ENCODE results near the gene ANLN.

Gene ANLN

DNA sequence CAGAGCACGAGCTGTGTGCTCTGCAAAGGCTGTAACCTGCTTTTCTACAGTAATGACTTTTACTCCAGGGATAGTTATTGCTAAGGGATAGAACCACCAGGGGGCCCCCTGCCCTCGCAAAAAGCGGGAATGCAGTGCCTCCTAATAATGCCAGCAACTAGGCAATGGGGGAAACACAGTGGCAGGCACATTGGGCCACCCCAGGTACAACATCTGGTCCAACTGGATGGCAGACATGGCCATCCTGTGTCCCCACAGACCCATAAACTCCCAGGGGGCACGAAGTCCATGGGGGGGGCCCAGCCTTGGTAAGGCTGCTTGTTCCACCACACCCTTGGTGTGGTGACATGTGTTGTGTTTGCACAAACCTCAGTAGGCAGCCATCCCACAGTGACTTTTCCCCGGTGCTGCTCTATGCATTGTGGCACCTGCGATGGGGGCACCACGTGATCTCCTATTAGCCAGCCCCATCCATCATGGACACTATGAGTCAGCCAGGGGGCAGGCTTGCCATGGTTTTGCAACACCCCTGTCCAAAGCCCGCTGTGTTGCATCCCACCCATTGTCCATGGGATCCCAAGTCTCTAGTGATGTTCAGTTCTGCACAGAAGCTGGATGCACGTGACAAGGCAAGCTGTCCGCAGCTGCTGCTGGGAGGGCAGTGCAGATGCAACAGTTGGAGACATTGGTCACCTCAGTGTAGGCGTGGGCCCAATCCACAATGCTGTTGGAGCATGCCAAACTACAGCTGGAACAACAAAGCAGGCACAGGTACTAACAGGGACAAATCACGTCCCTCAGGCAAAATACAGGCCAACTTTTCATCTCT is 84.0 kb downstream of the ANLN start:
- TF ChIP-seq POLR2AphosphoS5 (IDR thresholded peaks at IDR 0.05; ENCODE audit: low read depth, low read length) (no peak), TAF1 (IDR thresholded peaks at IDR 0.05; ENCODE audit: borderline replicate concordance, insufficient read depth, low read length) (no peak), FOXP2 (optimal IDR thresholded peaks at IDR 0.05; ENCODE audit: borderline replicate concordance, extremely low read depth, extremely low read length, insufficient read depth) (no peak), SIN3A (IDR thresholded peaks at IDR 0.05; ENCODE audit: borderline replicate concordance, insufficient read depth, low read length) (no peak)
- TF ChIP-seq, protein P1, sequence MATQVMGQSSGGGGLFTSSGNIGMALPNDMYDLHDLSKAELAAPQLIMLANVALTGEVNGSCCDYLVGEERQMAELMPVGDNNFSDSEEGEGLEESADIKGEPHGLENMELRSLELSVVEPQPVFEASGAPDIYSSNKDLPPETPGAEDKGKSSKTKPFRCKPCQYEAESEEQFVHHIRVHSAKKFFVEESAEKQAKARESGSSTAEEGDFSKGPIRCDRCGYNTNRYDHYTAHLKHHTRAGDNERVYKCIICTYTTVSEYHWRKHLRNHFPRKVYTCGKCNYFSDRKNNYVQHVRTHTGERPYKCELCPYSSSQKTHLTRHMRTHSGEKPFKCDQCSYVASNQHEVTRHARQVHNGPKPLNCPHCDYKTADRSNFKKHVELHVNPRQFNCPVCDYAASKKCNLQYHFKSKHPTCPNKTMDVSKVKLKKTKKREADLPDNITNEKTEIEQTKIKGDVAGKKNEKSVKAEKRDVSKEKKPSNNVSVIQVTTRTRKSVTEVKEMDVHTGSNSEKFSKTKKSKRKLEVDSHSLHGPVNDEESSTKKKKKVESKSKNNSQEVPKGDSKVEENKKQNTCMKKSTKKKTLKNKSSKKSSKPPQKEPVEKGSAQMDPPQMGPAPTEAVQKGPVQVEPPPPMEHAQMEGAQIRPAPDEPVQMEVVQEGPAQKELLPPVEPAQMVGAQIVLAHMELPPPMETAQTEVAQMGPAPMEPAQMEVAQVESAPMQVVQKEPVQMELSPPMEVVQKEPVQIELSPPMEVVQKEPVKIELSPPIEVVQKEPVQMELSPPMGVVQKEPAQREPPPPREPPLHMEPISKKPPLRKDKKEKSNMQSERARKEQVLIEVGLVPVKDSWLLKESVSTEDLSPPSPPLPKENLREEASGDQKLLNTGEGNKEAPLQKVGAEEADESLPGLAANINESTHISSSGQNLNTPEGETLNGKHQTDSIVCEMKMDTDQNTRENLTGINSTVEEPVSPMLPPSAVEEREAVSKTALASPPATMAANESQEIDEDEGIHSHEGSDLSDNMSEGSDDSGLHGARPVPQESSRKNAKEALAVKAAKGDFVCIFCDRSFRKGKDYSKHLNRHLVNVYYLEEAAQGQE (IDR thresholded peaks at IDR 0.05; ENCODE audit: insufficient read depth in 1 of 2, low read depth in 2 of 2, low read length in 2 of 2), result no peak

GRCh38 chr7:36474283-36475010 is 84.8 kb downstream of the ANLN start:
- TF ChIP-seq SIN3A (IDR thresholded peaks at IDR 0.05; ENCODE audit: borderline replicate concordance, insufficient read depth, low read length) (no peak), FOXP2 (optimal IDR thresholded peaks at IDR 0.05; ENCODE audit: borderline replicate concordance, extremely low read depth, extremely low read length, insufficient read depth) (no peak), TAF1 (IDR thresholded peaks at IDR 0.05; ENCODE audit: borderline replicate concordance, insufficient read depth, low read length) (no peak)

GRCh38 chr7:36475011-36475342 is 85.3 kb downstream of the ANLN start:
- TF ChIP-seq, protein P1 (IDR thresholded peaks at IDR 0.05; ENCODE audit: insufficient read depth in 1 of 2, low read depth in 2 of 2, low read length in 2 of 2), result no peak
- TF ChIP-seq SIN3A (IDR thresholded peaks at IDR 0.05; ENCODE audit: borderline replicate concordance, insufficient read depth, low read length) (no peak), POLR2AphosphoS5 (IDR thresholded peaks at IDR 0.05; ENCODE audit: low read depth, low read length) (no peak), FOXP2 (optimal IDR thresholded peaks at IDR 0.05; ENCODE audit: borderline replicate concordance, extremely low read depth, extremely low read length, insufficient read depth) (no peak)

DNA sequence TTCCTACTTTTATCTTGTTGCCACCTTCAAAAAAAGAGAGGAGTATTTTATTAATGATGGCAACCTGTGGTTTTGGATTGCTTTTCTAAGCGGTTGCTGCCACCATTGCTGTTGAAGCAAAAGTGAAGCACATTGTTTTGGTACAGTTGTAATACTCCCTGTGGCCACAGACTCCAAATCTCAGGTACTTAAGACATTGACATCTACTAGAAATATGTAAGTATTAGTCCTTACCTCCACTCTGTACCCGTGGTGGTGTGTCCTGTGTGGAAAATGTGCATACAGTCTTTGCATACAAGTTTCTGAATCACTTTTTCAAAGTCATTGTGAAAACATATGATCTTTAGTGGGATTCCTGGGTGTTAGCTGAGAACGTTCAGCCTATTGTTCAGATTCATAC is 85.7 kb downstream of the ANLN start:
- TF ChIP-seq, protein P1 (IDR thresholded peaks at IDR 0.05; ENCODE audit: insufficient read depth in 1 of 2, low read depth in 2 of 2, low read length in 2 of 2), result no peak
- no peak for TF ChIP-seq FOXP2 (optimal IDR thresholded peaks at IDR 0.05; ENCODE audit: borderline replicate concordance, extremely low read depth, extremely low read length, insufficient read depth)
- no peak for TF ChIP-seq TAF1 (IDR thresholded peaks at IDR 0.05; ENCODE audit: borderline replicate concordance, insufficient read depth, low read length)
- no peak for TF ChIP-seq POLR2AphosphoS5 (IDR thresholded peaks at IDR 0.05; ENCODE audit: low read depth, low read length)
- no peak for TF ChIP-seq SIN3A (IDR thresholded peaks at IDR 0.05; ENCODE audit: borderline replicate concordance, insufficient read depth, low read length)

GRCh38 chr7:36478745-36479144 is 89.1 kb downstream of the ANLN start:
- TF ChIP-seq, protein P1 (IDR thresholded peaks at IDR 0.05; ENCODE audit: insufficient read depth in 1 of 2, low read depth in 2 of 2, low read length in 2 of 2), result no peak
- TF ChIP-seq FOXP2 (optimal IDR thresholded peaks at IDR 0.05; ENCODE audit: borderline replicate concordance, extremely low read depth, extremely low read length, insufficient read depth), result no peak
- TF ChIP-seq SIN3A (IDR thresholded peaks at IDR 0.05; ENCODE audit: borderline replicate concordance, insufficient read depth, low read length), result no peak
- TF ChIP-seq POLR2AphosphoS5 (IDR thresholded peaks at IDR 0.05; ENCODE audit: low read depth, low read length), result no peak
- no peak for TF ChIP-seq TAF1 (IDR thresholded peaks at IDR 0.05; ENCODE audit: borderline replicate concordance, insufficient read depth, low read length)
